C4-2B (cell line): ENCODE results near the gene CD99L2.
"Not testable (repeated sequence)": the region's sequence is repeated elsewhere in the genome, so short reads cannot be mapped to it uniquely, and the experiment has no call there.

ENCODE experiments used
- H3K27ac ChIP-seq: fragments of 450-650 bp; 2 replicates; pipeline ENCODE4 v1.5.1; 2017
- ZFX ChIP-seq: fragments of 450-650 bp; IDR thresholded peaks from 2 replicates; pipeline ENCODE4 v1.6.1; 2017
- TF ChIP-seq, protein P1 (sequence below): fragments of 450-650 bp; conservative IDR thresholded peaks from 2 replicates; pipeline ENCODE4 v1.5.1; 2017; ENCODE audit warnings: mild to moderate bottlenecking

Gene CD99L2

GRCh38 chrX:150841456-150842197 lies 56.8 kb downstream of the CD99L2 start:
- no peak overlapping the region for H3K27ac ChIP-seq

DNA sequence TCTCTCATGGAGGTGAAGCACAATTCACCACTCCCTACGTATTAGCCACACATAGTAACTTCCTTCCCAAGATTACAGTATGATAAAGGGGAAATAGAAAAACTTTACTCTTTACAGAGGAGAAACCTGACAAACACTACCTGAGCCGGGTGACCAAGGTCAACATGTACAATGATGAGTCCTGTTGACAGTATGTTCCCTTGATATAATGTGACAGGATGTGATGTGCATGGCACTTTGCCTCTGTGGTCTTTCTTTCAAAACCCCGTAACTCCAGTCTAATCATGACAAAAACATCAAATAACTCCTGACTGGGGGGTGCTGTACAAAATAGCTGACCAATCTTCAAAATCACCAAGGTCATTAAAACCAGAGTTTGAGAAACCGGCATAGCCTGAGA lies 60.6 kb downstream of the CD99L2 start:
- TF ChIP-seq, protein P1, sequence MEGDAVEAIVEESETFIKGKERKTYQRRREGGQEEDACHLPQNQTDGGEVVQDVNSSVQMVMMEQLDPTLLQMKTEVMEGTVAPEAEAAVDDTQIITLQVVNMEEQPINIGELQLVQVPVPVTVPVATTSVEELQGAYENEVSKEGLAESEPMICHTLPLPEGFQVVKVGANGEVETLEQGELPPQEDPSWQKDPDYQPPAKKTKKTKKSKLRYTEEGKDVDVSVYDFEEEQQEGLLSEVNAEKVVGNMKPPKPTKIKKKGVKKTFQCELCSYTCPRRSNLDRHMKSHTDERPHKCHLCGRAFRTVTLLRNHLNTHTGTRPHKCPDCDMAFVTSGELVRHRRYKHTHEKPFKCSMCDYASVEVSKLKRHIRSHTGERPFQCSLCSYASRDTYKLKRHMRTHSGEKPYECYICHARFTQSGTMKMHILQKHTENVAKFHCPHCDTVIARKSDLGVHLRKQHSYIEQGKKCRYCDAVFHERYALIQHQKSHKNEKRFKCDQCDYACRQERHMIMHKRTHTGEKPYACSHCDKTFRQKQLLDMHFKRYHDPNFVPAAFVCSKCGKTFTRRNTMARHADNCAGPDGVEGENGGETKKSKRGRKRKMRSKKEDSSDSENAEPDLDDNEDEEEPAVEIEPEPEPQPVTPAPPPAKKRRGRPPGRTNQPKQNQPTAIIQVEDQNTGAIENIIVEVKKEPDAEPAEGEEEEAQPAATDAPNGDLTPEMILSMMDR, result no peak
- no peak for TF ChIP-seq ZFX
- H3K27ac ChIP-seq, result no peak overlapping the region

More at GRCh38 chrX:150841456-150842197, 56.8 kb downstream of the CD99L2 start:
- TF ChIP-seq, protein P1, result no peak
- TF ChIP-seq ZFX, result no peak

DNA sequence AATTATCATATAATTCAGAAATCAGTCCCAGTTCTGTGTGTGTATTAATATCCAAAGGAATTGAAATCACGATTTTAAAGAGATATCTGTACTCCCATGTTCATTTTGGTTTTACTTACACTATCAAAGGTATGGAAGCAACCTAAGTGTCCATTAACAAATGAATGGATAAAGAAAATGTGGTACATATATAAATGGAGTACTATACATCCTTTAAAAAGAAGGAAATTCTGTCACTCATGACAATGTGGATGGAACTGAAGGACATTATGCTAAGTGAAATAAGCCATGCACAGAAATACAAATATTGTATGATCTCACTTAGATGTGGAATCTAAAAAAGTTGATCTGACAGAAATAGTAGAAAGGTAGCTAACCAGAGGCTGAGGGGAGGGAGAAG lies 63.8 kb downstream of the CD99L2 start:
- no peak overlapping the region for H3K27ac ChIP-seq
- no peak for TF ChIP-seq ZFX
- TF ChIP-seq, protein P1, result no peak

DNA sequence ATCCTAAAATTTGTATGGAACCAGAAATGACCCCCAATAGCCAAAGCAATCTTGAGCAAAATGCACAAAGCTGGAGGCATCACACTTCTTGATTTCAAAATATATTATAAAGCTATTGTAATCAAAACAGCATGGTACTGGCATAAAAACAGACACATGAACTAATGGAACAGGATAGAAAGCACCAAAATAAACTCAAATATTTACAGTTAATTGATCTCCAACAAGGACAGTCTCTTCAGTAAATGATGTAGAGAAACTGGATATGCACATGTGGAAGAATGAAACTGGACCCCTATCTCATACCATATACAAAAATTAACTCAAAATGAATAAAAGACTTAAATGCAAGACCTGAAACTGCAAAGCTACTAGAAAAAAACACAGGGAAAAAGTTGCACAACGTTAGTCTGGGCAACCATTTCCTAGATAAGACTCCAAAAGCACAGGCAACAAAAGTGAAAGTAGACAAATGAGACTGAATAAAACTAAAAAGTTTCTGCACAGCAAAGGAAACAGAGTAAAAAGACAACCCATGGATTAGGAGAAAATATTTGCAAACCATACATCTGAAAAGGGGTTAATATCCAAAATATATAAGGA lies 64.9 kb downstream of the CD99L2 start:
- H3K27ac ChIP-seq, result no peak overlapping the region
- TF ChIP-seq, protein P1, result no peak
- no peak for TF ChIP-seq ZFX

- TF ChIP-seq ZFX, result no peak
- TF ChIP-seq, protein P1, result no peak
- H3K27ac ChIP-seq, result no peak overlapping the region
Observed at GRCh38 chrX:150831863-150832262, 66.6 kb downstream of the CD99L2 start.

DNA sequence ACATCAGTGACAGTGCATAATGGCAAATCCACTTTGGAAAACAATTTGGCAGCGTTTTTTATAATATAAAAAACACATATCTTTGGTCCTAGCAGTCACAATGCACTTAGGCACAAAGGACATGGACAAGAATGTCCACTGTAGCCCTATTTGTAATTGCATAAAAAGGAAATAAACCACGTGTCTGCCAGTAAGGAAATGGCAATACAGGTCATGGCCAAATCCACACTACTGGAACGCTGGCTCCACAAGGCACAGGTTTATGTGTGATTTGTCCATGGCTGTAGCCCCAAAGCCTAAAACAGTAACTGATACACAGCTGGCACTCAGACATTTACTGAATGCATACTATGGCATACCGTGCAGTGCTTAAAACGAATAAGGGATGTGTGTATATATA lies 69.7 kb downstream of the CD99L2 start:
- TF ChIP-seq ZFX, result no peak
- TF ChIP-seq, protein P1, result no peak
- H3K27ac ChIP-seq, result no peak overlapping the region

GRCh38 chrX:150824352-150824751 lies 74.1 kb downstream of the CD99L2 start:
- not testable (repeated sequence) for H3K27ac ChIP-seq

GRCh38 chrX:150823826-150824225 lies 74.6 kb downstream of the CD99L2 start:
- H3K27ac ChIP-seq, result not testable (repeated sequence)
